GM20431 (cell line): ENCODE measurements around the gene SPI1.

Source experiments
- in situ Hi-C: fragments of 300-500 bp; cut with MseI, MboI; formaldehyde crosslinking; loops from one replicate; pipeline ENCODE4 v1.15.0; 2020; ENCODE audit warnings: low sequenced_read_pairs; ENCODE audit not compliant: unreplicated experiment

Gene SPI1

GRCh38 chr11:47361419-47361818, 16.9 kb downstream of the SPI1 start:
- in situ Hi-C loops, result loop anchor here (10.0 kb wide), 1 partner anchor 53 kb away; no protein-coding TSS in a partner anchor

- in situ Hi-C loops, result loop anchor here (10.0 kb wide), 1 partner anchor 54 kb away; no protein-coding TSS in a partner anchor
These were observed 18.0 kb downstream of the SPI1 start for GRCh38 chr11:47360341-47360740.

DNA sequence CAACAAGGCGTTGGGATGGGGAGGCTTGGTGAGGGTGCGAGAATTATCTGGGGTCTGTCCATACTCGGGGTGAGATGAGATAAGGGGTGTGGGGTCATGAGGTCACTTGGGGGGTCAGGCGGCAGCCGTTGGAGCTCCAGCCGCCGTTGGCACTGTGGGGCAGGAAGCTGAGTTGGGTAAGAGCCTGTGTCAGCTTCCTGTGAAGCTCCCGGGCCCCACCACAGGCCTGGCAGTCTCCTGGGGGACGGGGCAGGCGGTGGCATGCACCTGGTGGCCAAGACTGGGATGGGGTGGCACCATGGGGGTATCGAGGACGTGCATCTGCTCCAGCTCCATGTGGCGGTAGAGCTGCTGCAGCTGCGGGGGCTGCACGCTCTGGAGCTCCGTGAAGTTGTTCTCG, 18.8 kb downstream of the SPI1 start:
- in situ Hi-C loops, result no loop called here

DNA sequence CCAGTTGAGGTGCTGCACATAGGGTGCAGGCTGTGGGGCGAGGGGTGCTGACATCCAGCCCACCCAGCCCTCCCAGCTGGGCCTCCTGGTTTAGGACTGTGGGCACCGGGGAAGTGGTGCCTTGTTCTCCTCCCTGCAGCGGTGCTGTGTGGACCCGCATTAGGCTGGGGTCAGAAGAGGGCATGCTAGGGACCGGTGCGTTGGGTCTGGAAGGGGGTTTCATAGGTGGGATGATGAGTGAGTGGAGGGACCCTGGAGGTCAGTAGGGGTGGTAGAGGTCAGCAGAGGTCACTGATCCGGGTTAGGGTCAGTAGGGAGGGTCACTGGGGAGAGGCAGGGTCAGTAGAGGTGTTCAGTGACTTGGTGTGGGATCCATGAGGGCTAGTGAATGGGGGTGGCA, 19.2 kb downstream of the SPI1 start:
- in situ Hi-C loops, result no loop called here

DNA sequence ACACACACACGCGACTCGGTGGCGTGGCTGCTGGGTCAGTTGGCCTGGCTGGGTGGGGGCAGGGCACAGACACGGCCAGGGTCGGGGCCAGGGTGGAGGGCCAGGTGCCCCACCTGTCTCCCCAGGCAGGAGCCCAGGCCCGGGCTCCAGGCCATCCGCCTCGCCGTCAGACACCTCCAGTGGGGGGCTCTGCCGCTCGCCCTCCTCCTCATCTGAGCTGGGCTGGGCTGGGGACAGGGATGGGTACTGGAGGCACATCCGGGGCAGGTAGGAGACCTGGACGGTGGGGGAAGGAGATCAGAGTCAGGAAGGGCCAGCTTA, 19.7 kb downstream of the SPI1 start:
- in situ Hi-C loops, result no loop called here

- in situ Hi-C loops, result no loop called here
These were observed 20.2 kb downstream of the SPI1 start for GRCh38 chr11:47357985-47358730.

DNA sequence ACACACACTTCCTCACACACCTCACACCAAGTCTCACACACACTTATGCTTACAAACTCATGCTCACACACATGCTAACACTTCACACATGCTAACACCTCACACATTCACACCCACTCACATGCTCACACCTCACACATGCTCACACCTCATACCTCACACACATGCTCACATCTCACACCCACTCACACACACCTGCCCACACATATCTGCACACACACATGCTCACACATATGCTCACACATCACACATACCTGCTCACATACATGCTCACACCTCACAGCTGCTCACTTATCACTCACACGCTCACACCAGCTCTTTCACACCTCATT, 21.4 kb downstream of the SPI1 start:
- in situ Hi-C loops, result no loop called here

- in situ Hi-C loops, result no loop called here
These were observed 22.0 kb downstream of the SPI1 start for GRCh38 chr11:47356129-47356997.

GRCh38 chr11:47355283-47356128, 22.8 kb downstream of the SPI1 start:
- in situ Hi-C loops, result no loop called here

- in situ Hi-C loops, result no loop called here
These were observed 23.4 kb downstream of the SPI1 start for GRCh38 chr11:47354913-47355282.

GRCh38 chr11:47353978-47354774, 24.2 kb downstream of the SPI1 start:
- in situ Hi-C loops, result no loop called here

GRCh38 chr11:47352556-47352955, 25.8 kb downstream of the SPI1 start, which contains the start of gene MYBPC3:
Gene MYBPC3 (minus strand): TSS chr11:47352702. CDS start chr11:47352647, 55 bp downstream.
- in situ Hi-C loops, result no loop called here

- in situ Hi-C loops, result no loop called here
These were observed 26.9 kb downstream of the SPI1 start for GRCh38 chr11:47351156-47352126.

DNA sequence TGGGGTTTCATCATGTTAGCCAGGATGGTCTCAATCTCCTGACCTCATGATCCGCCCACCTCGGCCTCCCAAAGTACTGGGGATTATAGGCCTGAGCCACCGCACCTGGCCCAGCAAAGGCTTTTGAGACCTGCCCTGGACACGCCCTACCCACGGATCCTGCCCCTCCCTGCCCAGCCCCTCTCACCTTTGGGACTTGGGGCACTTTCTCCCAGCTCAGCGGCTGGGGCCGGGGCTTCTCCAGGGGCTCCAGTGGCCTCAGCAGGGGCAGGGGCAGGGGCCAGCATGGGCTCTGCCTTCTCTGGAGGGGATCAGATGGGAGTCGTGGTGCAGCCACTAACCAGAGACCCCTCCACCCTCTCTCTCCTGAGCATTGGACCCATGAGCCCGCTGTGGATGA, 28.0 kb downstream of the SPI1 start:
- in situ Hi-C loops, result no loop called here

GRCh38 chr11:47349521-47350095, 28.7 kb downstream of the SPI1 start:
- in situ Hi-C loops, result no loop called here

- in situ Hi-C loops, result no loop called here
These were observed 29.5 kb downstream of the SPI1 start for GRCh38 chr11:47348859-47349258.

DNA sequence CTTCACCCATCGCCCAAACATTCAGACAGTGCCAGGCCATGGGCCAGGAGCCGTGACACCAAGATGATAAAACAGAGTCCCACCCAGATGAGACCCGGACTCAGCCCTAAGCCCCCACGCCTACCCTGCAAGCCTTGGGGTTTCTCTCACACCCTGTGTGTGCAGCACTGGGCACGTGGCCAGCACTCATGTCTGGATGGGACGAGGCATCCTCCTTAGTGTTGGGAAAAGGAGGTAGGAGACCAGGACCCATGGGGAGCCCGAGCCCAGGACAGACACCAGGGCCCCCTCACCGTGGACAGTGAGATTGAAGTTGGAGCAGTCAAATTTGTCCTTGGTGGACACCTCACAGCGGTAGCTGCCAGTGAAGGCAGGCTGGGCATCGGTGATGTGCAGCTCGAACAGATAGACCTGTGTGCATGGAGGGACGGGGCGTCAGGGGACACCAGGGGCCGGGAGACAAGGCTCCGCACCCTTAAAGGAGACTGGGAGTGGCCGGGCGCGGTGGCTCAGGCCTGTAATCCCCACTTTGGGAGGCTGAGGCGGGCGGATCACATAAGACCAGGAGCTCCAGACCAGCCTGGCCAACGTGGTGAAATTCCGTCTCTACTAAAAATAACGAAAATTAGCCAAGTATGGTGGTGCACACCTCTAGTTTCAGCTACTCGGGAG, 30.1 kb downstream of the SPI1 start:
- in situ Hi-C loops, result no loop called here

DNA sequence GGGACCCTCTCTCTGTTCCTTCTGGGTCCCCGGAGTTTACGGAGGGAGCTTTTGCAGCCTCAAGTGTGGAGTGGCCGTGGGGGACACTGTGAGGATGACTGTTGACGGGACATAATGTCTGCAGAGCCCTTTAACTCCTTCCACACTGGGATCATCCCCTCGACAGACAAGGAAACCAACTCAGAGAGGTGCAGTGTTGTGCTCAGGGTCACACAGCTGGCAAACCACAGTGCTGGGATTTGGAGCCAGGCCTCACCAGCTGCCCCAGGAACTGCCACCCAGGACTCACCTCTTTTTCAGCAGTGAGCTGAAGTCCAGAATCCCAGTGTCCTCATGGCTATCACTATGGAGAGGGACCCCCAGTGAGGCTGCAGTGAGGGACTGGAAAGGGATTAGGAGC, 31.2 kb downstream of the SPI1 start:
- in situ Hi-C loops, result no loop called here
